HG03558 (cell line): ENCODE data around the gene MICOS13.
"Not testable (repeated sequence)": the region's sequence is repeated elsewhere in the genome, so short reads cannot be mapped to it uniquely, and the experiment has no call there.

ENCODE experiments used
- ATAC-seq: cut with Tn5 transposase; IDR thresholded peaks from one replicate; pipeline ENCODE4 v1.9.1; 2021; ENCODE audit warnings: moderate number of reproducible peaks; ENCODE audit not compliant: unreplicated experiment; ENCODE audit errors: extremely low read depth

Gene MICOS13

DNA sequence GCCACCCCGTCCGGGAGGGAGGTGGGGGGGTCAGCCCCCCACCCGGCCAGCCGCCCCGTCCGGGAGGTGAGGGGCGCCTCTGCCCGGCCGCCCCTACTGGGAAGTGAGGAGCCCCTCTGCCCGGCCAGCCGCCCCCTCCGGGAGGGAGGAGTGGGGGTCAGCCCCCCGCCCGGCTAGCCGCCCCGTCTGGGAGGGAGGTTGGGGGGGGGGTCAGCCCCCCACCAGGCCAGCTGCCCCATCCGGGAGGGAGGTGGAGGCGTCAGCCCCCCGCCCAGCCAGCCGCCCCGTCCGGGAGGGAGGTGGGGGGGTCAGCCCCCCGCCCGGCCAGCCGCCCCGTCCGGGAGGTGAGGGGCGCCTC lies 21.7 kb upstream of the MICOS13 start:
- not testable (repeated sequence) for ATAC-seq

GRCh38 chr19:5700455-5701092 lies 20.3 kb upstream of the MICOS13 start:
- ATAC-seq, result no peak

DNA sequence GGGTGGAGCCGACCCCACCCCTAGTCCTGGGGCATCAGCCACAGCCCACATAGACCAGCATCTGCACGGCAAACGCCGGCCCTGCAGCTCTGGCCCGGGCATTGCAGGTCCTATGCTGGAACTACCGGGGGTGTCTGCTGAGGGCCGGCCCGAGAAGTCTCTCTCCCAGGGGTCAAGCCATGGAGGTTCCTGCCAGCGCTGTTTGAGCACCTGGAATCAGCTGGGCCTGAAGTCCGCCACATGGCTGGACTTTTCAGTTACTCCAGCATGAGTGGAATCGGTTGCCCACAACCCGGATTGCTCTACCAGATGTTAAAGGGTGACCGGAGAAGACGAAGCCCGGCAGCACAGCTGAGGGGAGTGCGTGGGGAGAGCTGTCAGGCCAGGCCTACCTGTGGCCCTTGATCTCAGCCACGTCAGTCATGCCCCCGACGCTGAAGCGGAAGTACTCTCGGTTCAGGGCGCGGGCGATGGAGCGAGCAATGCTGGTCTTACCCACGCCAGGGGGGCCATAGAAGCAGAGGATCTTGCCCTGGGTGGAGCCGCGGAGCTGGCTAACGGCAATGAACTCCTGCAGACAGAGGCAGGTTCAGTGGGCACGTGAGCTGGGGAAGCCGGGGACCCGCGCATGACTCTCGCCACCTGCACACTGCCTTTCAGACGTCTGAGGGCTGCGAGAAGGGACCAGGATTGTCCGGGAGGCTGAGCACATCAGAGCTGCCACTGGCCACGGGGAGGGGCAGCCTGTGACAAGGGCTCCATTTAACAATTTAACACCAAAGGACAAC lies 18.5 kb upstream of the MICOS13 start:
- ATAC-seq, result no peak

GRCh38 chr19:5697890-5698634 lies 17.7 kb upstream of the MICOS13 start:
- no peak for ATAC-seq

GRCh38 chr19:5697022-5697889 lies 16.9 kb upstream of the MICOS13 start:
- ATAC-seq, result no peak

GRCh38 chr19:5696196-5697021 lies 16.1 kb upstream of the MICOS13 start:
- ATAC-seq, result no peak

- no peak for ATAC-seq
Observed at GRCh38 chr19:5695649-5696195, 15.4 kb upstream of the MICOS13 start.

DNA sequence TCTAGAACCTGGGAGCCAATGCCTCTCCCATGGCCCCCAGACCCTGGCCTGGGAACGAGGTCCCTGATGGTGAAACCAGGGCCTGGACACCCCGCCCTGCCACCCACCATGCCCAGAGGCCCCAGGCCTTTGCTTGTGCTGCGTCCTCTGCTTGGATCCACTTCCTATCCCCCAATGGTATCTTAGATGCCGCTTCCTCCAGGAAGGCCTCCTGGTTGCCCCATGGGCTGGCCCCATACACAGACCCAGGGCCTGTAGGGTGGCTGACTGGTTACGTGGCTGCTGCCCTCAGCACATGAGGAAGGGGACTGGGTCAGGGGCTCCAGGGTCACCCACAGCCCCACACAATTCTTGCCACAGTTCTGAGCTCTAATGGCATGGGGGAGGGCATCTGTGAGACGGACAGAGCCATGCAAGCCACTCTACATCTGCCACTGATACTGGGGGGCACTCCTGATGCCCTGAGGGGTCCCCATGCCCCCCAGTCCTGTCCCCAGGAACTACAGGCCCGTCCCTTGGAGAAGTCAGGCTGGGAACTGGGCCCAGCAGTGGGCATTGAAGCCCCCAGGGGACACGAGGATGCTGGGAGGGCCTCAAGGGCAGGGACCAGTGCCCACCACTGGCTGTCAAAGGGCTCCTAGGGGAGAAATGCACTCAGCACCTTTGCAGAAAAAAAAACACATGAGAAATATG lies 14.8 kb upstream of the MICOS13 start:
- no peak for ATAC-seq

GRCh38 chr19:5694167-5694955 lies 14.0 kb upstream of the MICOS13 start:
- ATAC-seq, result no peak

- ATAC-seq, result no peak
Observed at GRCh38 chr19:5693195-5694166, 13.2 kb upstream of the MICOS13 start.

GRCh38 chr19:5692723-5693194 lies 12.4 kb upstream of the MICOS13 start:
- no peak for ATAC-seq

GRCh38 chr19:5691822-5692722 lies 11.8 kb upstream of the MICOS13 start:
- ATAC-seq, result no peak

DNA sequence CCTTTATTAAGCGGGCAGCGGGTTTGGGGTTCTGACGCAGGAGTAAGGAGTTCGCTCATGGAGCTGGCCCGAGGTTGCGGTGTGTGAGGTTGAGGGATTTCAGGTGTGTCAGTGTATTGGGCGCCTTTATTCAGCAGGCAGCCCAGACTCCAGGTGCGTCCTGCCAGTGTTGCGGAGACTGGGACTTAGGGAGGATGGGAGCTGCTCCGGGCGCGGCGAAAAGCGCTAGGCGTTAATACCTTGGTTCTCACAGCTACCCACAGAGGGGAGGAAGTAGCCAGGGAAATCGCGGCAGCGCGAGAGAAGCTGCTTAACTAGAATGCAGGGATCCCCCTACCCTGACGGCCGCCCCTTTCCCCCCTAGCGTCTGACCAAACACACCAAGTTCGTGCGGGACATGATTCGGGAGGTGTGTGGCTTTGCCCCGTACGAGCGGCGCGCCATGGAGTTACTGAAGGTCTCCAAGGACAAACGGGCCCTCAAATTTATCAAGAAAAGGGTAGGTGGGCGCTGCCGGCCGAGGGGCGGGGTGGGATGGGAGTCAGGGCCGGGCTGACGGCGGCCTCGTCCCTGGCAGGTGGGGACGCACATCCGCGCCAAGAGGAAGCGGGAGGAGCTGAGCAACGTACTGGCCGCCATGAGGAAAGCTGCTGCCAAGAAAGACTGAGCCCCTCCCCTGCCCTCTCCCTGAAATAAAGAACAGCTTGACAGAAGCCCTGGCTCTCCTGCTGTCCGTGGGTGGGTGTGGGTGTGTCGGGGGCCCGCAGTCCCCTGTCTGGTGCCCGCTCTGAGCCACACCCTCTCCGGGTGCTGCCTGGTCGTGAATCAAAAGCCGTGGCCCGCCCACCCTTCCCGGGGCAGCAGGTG lies 10.9 kb upstream of the MICOS13 start:
- no peak for ATAC-seq

GRCh38 chr19:5690125-5690954 lies 10.0 kb upstream of the MICOS13 start, which contains the start of gene RPL36:
Gene RPL36, plus strand, starts transcription at chr19:5690295. Its CDS starts 213 bp downstream, at chr19:5690508.
- ATAC-seq, result peak; percentile 33
